NT2/D1 (cell line): ENCODE results near the gene FSHB.

Source experiments
- DNase-seq: peaks from one replicate; pipeline ENCODE4 v3.0.0-alpha.2; 2011; ENCODE audit warnings: low read depth, low spot score
- H3K27me3 ChIP-seq: 2 replicates; pipeline ENCODE4 v1.6.0; 2011; ENCODE audit warnings: mild to moderate bottlenecking; ENCODE audit not compliant: insufficient read length, insufficient read depth
- H3K36me3 ChIP-seq: 2 replicates; pipeline ENCODE4 v1.6.1; 2011; ENCODE audit warnings: mild to moderate bottlenecking, low read length, mixed read lengths; ENCODE audit not compliant: insufficient read depth, insufficient read length
- H3K4me1 ChIP-seq: 2 replicates; pipeline ENCODE4 v1.5.1; 2011; ENCODE audit not compliant: insufficient read depth, insufficient read length
- H3K4me3 ChIP-seq: 2 replicates; pipeline ENCODE4 v1.5.1; 2011; ENCODE audit warnings: low read depth; ENCODE audit not compliant: insufficient read length
- H3K9ac ChIP-seq: 2 replicates; pipeline ENCODE4 v1.6.0; 2011; ENCODE audit warnings: low read depth; ENCODE audit not compliant: insufficient read length
- H3K9me3 ChIP-seq: 2 replicates; pipeline ENCODE4 v1.5.1; 2011; ENCODE audit warnings: mild to moderate bottlenecking, low read length; ENCODE audit not compliant: insufficient read depth
- SUZ12 ChIP-seq: IDR thresholded peaks from 2 replicates; pipeline ENCODE4 v1.6.1; 2011; ENCODE audit not compliant: insufficient read length, insufficient read depth; ENCODE audit errors: extremely low read depth
- YY1 ChIP-seq: IDR thresholded peaks from 2 replicates; pipeline ENCODE4 v1.6.1; 2011; ENCODE audit not compliant: insufficient read length, insufficient read depth
- ZNF274 ChIP-seq: IDR thresholded peaks from 2 replicates; pipeline ENCODE4 v1.6.1; 2011; ENCODE audit warnings: mild to moderate bottlenecking, low read depth, low read length

FSHB gene

GRCh38 chr11:30206249-30206996 lies 24.4 kb upstream of the FSHB start:
- Histone ChIP-seq H3K4me3 (no peak overlapping the region), H3K9me3 (no peaks in the 10 kb centered on the region), H3K9ac (no peak overlapping the region), H3K4me1 (no peaks in the 10 kb centered on the region), H3K27me3 (no peaks in the 10 kb centered on the region), H3K36me3 (no peaks in the 10 kb centered on the region)
- no peak for DNase-seq
- TF ChIP-seq ZNF274 (no peak), SUZ12 (no peak), YY1 (no peak)

DNA sequence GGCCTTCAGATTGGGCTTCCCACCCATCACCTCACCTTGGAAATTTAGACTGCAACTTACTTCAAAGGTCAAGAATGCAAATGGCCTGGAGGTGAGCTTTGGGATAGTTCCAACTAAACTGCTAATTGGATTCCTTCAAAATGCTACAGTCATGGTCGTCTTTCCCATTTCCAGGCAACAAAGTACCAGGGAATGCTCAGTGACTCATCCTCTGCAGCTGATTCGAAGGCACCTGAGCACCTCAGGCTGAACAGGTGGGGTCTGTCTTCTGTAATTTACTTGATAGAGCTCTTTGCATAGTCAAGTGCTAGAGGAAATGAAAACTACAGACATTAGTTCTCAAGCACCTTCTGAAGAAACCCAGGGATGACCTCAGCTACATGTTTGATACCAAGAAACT lies 20.5 kb upstream of the FSHB start:
- no peaks in the 10 kb centered on the region for H3K27me3 ChIP-seq
- no peaks in the 10 kb centered on the region for H3K4me1 ChIP-seq
- H3K4me3 ChIP-seq, result no peak overlapping the region
- DNase-seq, result no peak
- H3K36me3 ChIP-seq, result no peaks in the 10 kb centered on the region
- H3K9me3 ChIP-seq, result no peaks in the 10 kb centered on the region
- TF ChIP-seq YY1 (no peak), SUZ12 (no peak), ZNF274 (no peak)
- H3K9ac ChIP-seq, result no peak overlapping the region

- Histone ChIP-seq H3K27me3 (no peaks in the 10 kb centered on the region), H3K9me3 (no peaks in the 10 kb centered on the region), H3K4me3 (no peak overlapping the region), H3K36me3 (no peaks in the 10 kb centered on the region), H3K4me1 (no peaks in the 10 kb centered on the region), H3K9ac (no peak overlapping the region)
- no peak for DNase-seq
- TF ChIP-seq ZNF274 (no peak), YY1 (no peak), SUZ12 (no peak)
Observed at GRCh38 chr11:30216534-30216933, 14.3 kb upstream of the FSHB start.

DNA sequence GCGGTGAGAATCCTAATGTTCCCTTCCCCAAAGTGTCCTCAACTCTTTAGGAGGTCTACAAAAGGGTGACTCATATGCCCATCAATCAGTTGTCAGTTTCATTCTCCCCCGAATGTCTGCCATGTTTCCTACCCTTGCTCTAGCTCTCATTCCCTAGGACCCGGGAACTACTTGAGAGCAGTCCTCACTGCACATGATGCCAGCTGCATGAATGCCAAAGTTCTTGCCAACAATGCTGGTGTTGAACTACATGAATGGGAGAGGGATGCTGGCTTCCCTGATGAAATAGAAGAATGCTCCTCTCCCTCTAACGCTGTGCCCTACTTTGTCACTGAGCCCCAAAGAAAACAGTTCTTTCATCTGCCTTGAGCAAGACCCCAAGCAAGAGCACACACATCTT lies 12.5 kb upstream of the FSHB start:
- no peak for DNase-seq
- no peak for TF ChIP-seq ZNF274
- TF ChIP-seq YY1, result no peak
- TF ChIP-seq SUZ12, result no peak
- H3K27me3 ChIP-seq, result no peaks in the 10 kb centered on the region
- H3K4me1 ChIP-seq, result no peaks in the 10 kb centered on the region
- H3K9ac ChIP-seq, result no peak overlapping the region
- no peaks in the 10 kb centered on the region for H3K9me3 ChIP-seq
- H3K4me3 ChIP-seq, result no peak overlapping the region
- H3K36me3 ChIP-seq, result no peaks in the 10 kb centered on the region

DNA sequence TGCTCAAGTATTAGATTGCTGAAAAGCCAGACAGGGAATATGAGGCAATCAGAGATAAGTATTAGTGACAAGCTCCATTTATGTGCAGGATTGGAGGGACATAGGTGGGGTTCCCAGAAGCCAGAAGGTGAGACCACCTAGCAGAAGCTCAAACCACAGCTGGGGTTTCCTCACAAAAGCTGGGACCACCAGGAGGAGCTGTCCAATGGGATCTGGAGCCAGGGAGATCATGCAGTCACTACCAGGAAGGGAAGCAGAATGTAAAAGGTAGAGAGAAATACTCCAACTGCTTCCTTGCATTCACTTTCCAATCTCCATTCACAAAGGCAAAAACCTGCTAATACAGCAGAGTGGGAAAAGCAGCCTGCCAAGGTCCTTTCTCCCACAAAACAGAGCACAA lies 5.2 kb upstream of the FSHB start:
- Histone ChIP-seq H3K9me3 (peaks cover 6% of the 10 kb centered on the region; the same call in 1 of the 2 replicates), H3K4me1 (no peaks in the 10 kb centered on the region), H3K27me3 (no peaks in the 10 kb centered on the region), H3K4me3 (no peak overlapping the region), H3K9ac (no peak overlapping the region), H3K36me3 (no peaks in the 10 kb centered on the region)
- no peak for TF ChIP-seq YY1
- TF ChIP-seq SUZ12, result no peak
- no peak for TF ChIP-seq ZNF274
- no peak for DNase-seq

DNA sequence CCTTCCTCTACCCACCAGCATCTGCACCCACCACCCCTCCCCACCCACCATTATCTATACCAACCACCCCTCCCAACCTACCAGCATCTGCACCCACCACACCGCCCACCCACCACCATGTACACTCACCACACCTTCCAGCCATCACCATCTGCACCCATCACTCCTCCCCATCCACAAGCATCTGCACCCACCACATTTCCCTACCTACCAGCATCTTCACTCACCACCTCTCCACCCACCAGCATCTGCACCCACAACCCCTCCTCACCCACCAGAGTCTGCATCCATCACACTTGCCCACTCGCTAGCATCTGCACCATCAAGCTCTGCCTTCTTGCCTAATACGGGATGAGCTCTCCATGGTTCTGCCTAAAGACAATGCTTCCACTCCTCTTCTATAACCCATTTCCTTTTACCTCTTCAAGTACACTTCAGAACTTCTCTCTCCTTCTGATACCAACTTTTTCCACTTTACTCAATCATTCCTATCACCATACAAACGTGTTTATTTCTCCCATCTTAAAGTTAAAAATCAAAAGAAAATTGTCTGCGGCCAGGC lies 2.4 kb upstream of the FSHB start:
- H3K27me3 ChIP-seq, result no peaks in the 10 kb centered on the region
- H3K4me1 ChIP-seq, result no peaks in the 10 kb centered on the region
- no peaks in the 10 kb centered on the region for H3K36me3 ChIP-seq
- H3K9ac ChIP-seq, result no peak overlapping the region
- no peak for TF ChIP-seq ZNF274
- TF ChIP-seq SUZ12, result no peak
- no peak for TF ChIP-seq YY1
- no peak overlapping the region for H3K4me3 ChIP-seq
- peaks cover 6% of the 10 kb centered on the region; the same call in 1 of the 2 replicates for H3K9me3 ChIP-seq
- DNase-seq, result no peak

DNA sequence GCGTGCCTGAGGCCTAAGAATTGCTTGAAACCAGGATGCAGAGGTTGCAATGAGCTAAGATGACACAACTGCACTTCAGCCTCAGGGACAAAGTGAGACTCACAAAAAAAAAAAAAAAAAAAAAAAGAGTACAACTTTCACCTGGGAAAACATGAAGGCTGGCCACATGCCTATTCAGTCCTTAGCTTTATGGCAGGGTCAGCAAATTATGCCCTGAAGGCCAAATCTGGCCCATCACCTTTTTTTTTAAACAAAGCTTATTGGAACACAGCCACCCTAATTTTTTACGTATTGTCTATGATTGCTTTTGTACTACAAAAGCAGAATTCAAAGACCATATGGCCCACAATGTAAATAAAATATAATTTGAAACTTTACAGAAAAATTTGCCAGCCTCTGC lies 8.2 kb downstream of the FSHB start:
- Histone ChIP-seq H3K27me3 (no peaks in the 10 kb centered on the region), H3K4me3 (no peak overlapping the region), H3K4me1 (no peaks in the 10 kb centered on the region), H3K9ac (no peak overlapping the region), H3K9me3 (no peaks in the 10 kb centered on the region), H3K36me3 (no peaks in the 10 kb centered on the region)
- TF ChIP-seq SUZ12 (no peak), ZNF274 (no peak), YY1 (no peak)
- no peak for DNase-seq
